ENCODE results near the gene TTC1. TPM values are rescaled to one million over a fixed set of nuclear protein-coding genes. Genes with fewer than 3 reads are reported as not detected.
A peak's percentile ranks its signal among the peaks of the same experiment; 100 is the strongest.

The TTC1 gene
- total RNA-seq, 1 experiment from 2014 or later = 67.6 TPM

DNA sequence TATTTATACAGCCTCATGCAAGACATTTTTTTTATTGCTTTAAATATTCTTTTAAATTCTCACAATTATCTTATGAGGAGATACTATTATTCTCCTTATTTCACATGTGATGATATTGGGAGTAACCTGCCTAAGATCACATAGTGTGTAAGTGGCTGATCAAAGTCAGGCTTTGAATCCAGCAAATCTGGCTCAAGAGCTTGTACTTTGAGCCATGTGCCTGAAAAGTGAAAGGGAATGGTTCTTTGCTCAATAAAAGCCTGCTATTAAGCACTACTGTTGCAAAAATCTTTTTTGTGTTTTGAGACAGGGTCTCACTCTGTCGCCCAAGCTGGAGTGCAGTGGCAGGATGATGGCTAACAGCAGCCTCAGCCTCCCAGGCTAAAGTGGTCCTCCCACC, 75.2 kb downstream of the TTC1 start:
- H3K4me3 ChIP-seq (ENCODE audit: low read depth in 2 of 2, low read length in 2 of 2) = no peak overlapping the region
- no peaks in the 10 kb centered on the region for H3K36me3 ChIP-seq (ENCODE audit: control insufficient read depth, insufficient read depth, low read length)
- CTCF ChIA-PET = no interaction called here
- no peak for ATAC-seq
- BruUV-seq (replicated peaks) = no TSS peak
- TF ChIP-seq SIN3A (IDR thresholded peaks at IDR 0.05; ENCODE audit: borderline replicate concordance, insufficient read depth, low read depth, low read length) = no peak
- TF ChIP-seq, protein P1, sequence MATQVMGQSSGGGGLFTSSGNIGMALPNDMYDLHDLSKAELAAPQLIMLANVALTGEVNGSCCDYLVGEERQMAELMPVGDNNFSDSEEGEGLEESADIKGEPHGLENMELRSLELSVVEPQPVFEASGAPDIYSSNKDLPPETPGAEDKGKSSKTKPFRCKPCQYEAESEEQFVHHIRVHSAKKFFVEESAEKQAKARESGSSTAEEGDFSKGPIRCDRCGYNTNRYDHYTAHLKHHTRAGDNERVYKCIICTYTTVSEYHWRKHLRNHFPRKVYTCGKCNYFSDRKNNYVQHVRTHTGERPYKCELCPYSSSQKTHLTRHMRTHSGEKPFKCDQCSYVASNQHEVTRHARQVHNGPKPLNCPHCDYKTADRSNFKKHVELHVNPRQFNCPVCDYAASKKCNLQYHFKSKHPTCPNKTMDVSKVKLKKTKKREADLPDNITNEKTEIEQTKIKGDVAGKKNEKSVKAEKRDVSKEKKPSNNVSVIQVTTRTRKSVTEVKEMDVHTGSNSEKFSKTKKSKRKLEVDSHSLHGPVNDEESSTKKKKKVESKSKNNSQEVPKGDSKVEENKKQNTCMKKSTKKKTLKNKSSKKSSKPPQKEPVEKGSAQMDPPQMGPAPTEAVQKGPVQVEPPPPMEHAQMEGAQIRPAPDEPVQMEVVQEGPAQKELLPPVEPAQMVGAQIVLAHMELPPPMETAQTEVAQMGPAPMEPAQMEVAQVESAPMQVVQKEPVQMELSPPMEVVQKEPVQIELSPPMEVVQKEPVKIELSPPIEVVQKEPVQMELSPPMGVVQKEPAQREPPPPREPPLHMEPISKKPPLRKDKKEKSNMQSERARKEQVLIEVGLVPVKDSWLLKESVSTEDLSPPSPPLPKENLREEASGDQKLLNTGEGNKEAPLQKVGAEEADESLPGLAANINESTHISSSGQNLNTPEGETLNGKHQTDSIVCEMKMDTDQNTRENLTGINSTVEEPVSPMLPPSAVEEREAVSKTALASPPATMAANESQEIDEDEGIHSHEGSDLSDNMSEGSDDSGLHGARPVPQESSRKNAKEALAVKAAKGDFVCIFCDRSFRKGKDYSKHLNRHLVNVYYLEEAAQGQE (IDR thresholded peaks at IDR 0.05; ENCODE audit: insufficient read depth in 1 of 2, low read depth in 2 of 2, low read length in 1 of 2) = no peak
- no peak for TF ChIP-seq TCF7L2 (IDR thresholded peaks at IDR 0.05; ENCODE audit: low read depth, low read length)
- TF ChIP-seq, protein P2, sequence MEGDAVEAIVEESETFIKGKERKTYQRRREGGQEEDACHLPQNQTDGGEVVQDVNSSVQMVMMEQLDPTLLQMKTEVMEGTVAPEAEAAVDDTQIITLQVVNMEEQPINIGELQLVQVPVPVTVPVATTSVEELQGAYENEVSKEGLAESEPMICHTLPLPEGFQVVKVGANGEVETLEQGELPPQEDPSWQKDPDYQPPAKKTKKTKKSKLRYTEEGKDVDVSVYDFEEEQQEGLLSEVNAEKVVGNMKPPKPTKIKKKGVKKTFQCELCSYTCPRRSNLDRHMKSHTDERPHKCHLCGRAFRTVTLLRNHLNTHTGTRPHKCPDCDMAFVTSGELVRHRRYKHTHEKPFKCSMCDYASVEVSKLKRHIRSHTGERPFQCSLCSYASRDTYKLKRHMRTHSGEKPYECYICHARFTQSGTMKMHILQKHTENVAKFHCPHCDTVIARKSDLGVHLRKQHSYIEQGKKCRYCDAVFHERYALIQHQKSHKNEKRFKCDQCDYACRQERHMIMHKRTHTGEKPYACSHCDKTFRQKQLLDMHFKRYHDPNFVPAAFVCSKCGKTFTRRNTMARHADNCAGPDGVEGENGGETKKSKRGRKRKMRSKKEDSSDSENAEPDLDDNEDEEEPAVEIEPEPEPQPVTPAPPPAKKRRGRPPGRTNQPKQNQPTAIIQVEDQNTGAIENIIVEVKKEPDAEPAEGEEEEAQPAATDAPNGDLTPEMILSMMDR (IDR thresholded peaks at IDR 0.05) = no peak
- TF ChIP-seq POLR2AphosphoS5 (IDR thresholded peaks at IDR 0.05; ENCODE audit: low read depth, low read length) = no peak
- in situ Hi-C loops (cut with HindIII; ENCODE audit: low pct_unique_long_range_greater_than_20kb, low sequenced_read_pairs) (no loop called here), intact Hi-C loops (cut with micrococcal nuclease; ENCODE audit: unreplicated experiment) (loop anchor here (5.0 kb wide), 1 partner anchor 308 kb away; no protein-coding TSS in a partner anchor)
- H3K27me3 ChIP-seq (ENCODE audit: control insufficient read depth, insufficient read depth, low read length) = no peaks in the 10 kb centered on the region
- H3K27ac ChIP-seq (ENCODE audit: low read length) = peak overlapping the region; percentile 82; the same call in 1 of the 2 replicates
- no peak for DNase-seq (ENCODE audit: low read depth, low spot score)
- POLR2A ChIA-PET = no interaction called here
- no peaks in the 10 kb centered on the region for H3K9me3 ChIP-seq (ENCODE audit: control insufficient read depth, insufficient read depth, low read depth, low read length)
- peaks cover 25% of the 10 kb centered on the region for H3K4me1 ChIP-seq (ENCODE audit: control insufficient read depth, insufficient read depth, low read length)

DNA sequence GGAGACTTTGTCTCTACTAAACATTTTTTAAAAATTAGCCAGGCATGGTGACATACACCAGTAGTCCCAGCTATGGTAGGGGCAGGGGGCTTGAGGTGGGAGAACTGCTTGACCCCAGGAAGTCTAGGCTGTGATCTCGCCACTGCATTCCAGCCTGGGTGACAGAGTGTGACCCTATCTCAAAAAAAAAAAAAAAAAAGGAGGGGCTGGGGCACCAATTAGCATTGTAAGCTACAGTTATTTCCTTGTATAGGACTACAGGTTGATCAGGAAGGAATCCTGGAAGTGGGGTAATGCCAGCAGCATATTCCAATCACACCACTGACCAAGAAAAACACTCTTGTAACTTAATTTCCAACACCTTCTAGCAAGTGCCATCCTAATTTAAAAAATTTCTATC, 78.3 kb downstream of the TTC1 start:
- no peak for TF ChIP-seq TCF7L2 (IDR thresholded peaks at IDR 0.05; ENCODE audit: low read depth, low read length)
- TF ChIP-seq, protein P2 (IDR thresholded peaks at IDR 0.05) = no peak
- TF ChIP-seq SIN3A (IDR thresholded peaks at IDR 0.05; ENCODE audit: borderline replicate concordance, insufficient read depth, low read depth, low read length) = no peak
- TF ChIP-seq POLR2AphosphoS5 (IDR thresholded peaks at IDR 0.05; ENCODE audit: low read depth, low read length) = no peak
- TF ChIP-seq, protein P1 (IDR thresholded peaks at IDR 0.05; ENCODE audit: insufficient read depth in 1 of 2, low read depth in 2 of 2, low read length in 1 of 2) = no peak
- in situ Hi-C loops (cut with HindIII; ENCODE audit: low pct_unique_long_range_greater_than_20kb, low sequenced_read_pairs) = no loop called here
- Histone ChIP-seq H3K27me3 (ENCODE audit: control insufficient read depth, insufficient read depth, low read length) (no peaks in the 10 kb centered on the region), H3K27ac (ENCODE audit: low read length) (no peak overlapping the region), H3K4me3 (ENCODE audit: low read depth in 2 of 2, low read length in 2 of 2) (no peak overlapping the region), H3K4me1 (ENCODE audit: control insufficient read depth, insufficient read depth, low read length) (peaks cover 19% of the 10 kb centered on the region), H3K9me3 (ENCODE audit: control insufficient read depth, insufficient read depth, low read depth, low read length) (no peaks in the 10 kb centered on the region), H3K36me3 (ENCODE audit: control insufficient read depth, insufficient read depth, low read length) (0 out of 2 replicates have a peak, but pooled peaks cover 3% of the 10 kb centered on the region)
- intact Hi-C loops (cut with micrococcal nuclease; ENCODE audit: unreplicated experiment) = no loop called here
- DNase-seq (ENCODE audit: low read depth, low spot score) = no peak
- no peak for ATAC-seq
- no TSS peak for BruUV-seq (replicated peaks)
- CTCF ChIA-PET = no interaction called here
- POLR2A ChIA-PET = interaction anchor here (0.6 kb wide), 1 partner anchor 21 kb away, joined by 3 read pairs; no protein-coding TSS in a partner anchor

Data from Panc1 (cell line).